GM13977 (cell line): ENCODE results near the gene CFAP70.

ENCODE experiments used
- DNase-seq: peaks from one replicate; pipeline ENCODE4 v3.0.0; 2012; ENCODE audit warnings: low spot score
- CTCF ChIP-seq: IDR thresholded peaks from 2 replicates; pipeline ENCODE4 v1.5.1; 2012; ENCODE audit warnings: mild to moderate bottlenecking, control low read depth; ENCODE audit not compliant: insufficient read depth; ENCODE audit errors: extremely low read depth, missing control alignments
- in situ Hi-C: fragments of 300-500 bp; cut with MboI; formaldehyde crosslinking; loops from one replicate; pipeline ENCODE4 v1.12.0; 2022; ENCODE audit warnings: low sequenced_read_pairs, low pct_unique_long_range_greater_than_20kb, mixed read lengths, inconsistent platforms; ENCODE audit not compliant: unreplicated experiment

The CFAP70 gene

GRCh38 chr10:73247509-73248258 is 111.0 kb downstream of the CFAP70 start:
- no peak for TF ChIP-seq CTCF
- DNase-seq: peak; percentile 42
- in situ Hi-C loops: no loop called here

GRCh38 chr10:73246646-73247508 is 111.8 kb downstream of the CFAP70 start, which contains the start of gene DNAJC9:
Gene DNAJC9, minus strand, starts transcription at chr10:73247255. Its CDS starts 66 bp downstream, at chr10:73247189.
- peak; percentile 92 for DNase-seq
- in situ Hi-C loops: no loop called here

GRCh38 chr10:73246322-73246645 is 112.4 kb downstream of the CFAP70 start:
- in situ Hi-C loops: no loop called here
- no peak for TF ChIP-seq CTCF
- no peak for DNase-seq

More at GRCh38 chr10:73246646-73247508, 111.8 kb downstream of the CFAP70 start, which contains the start of gene DNAJC9:
- peak; percentile 25 for TF ChIP-seq CTCF

- in situ Hi-C loops: no loop called here
- TF ChIP-seq CTCF: no peak
- DNase-seq: no peak
These were observed 113.7 kb downstream of the CFAP70 start for GRCh38 chr10:73244866-73245477.

- no peak for TF ChIP-seq CTCF
- in situ Hi-C loops: no loop called here
- DNase-seq: no peak
These were observed 118.8 kb downstream of the CFAP70 start for GRCh38 chr10:73239908-73240307.

GRCh38 chr10:73238990-73239566 is 119.6 kb downstream of the CFAP70 start:
- in situ Hi-C loops: no loop called here
- TF ChIP-seq CTCF: no peak
- no peak for DNase-seq
